Smooth muscle cell (in vitro differentiated cells): ENCODE data around the gene IQSEC1. TPM values are rescaled to one million over a fixed set of nuclear protein-coding genes. Genes with fewer than 3 reads are reported as not detected.
"Not testable (repeated sequence)": the region's sequence is repeated elsewhere in the genome, so short reads cannot be mapped to it uniquely, and the experiment has no call there.

Experiments
- DNase-seq: peaks from one replicate; lab custom pipeline; 2025; ENCODE audit not compliant: unreplicated experiment; lab: John Stamatoyannopoulos, UW
- H2AFZ ChIP-seq: fragments of 200-600 bp; sonication (generic); 2 replicates; pipeline ENCODE4 v1.6.0; 2016; ENCODE audit warnings: antibody characterized with exemption, low read depth, mild to moderate bottlenecking
- H3F3A ChIP-seq: fragments of 200-600 bp; sonication (generic); 2 replicates; pipeline ENCODE4 v1.6.0; 2017; ENCODE audit warnings: antibody characterized with exemption, low read depth
- H3K27ac ChIP-seq: fragments of 200-600 bp; sonication (generic); 2 replicates; pipeline ENCODE4 v1.5.1; 2016; ENCODE audit warnings: low read depth, mild to moderate bottlenecking
- H3K27me3 ChIP-seq: fragments of 200-600 bp; sonication (generic); 2 replicates; pipeline ENCODE4 v1.6.1; 2016; ENCODE audit warnings: low read depth, mild to moderate bottlenecking
- H3K36me3 ChIP-seq: fragments of 200-600 bp; sonication (generic); 2 replicates; pipeline ENCODE4 v1.5.1; 2016; ENCODE audit warnings: low read depth
- H3K4me1 ChIP-seq: fragments of 200-600 bp; sonication (generic); 2 replicates; pipeline ENCODE4 v1.5.1; 2016; ENCODE audit warnings: low read depth
- H3K4me2 ChIP-seq: fragments of 200-600 bp; sonication (generic); 2 replicates; pipeline ENCODE4 v1.6.0; 2016; ENCODE audit warnings: mild to moderate bottlenecking
- H3K4me3 ChIP-seq: fragments of 200-600 bp; sonication (generic); 2 replicates; pipeline ENCODE4 v1.5.1; 2016; ENCODE audit warnings: mild to moderate bottlenecking
- H3K79me2 ChIP-seq: fragments of 200-600 bp; sonication (generic); 2 replicates; pipeline ENCODE4 v1.6.0; 2016; ENCODE audit warnings: low read depth, mild to moderate bottlenecking
- H3K9ac ChIP-seq: fragments of 200-600 bp; sonication (generic); 2 replicates; pipeline ENCODE4 v1.6.0; 2016; ENCODE audit warnings: low read depth
- H3K9me3 ChIP-seq: fragments of 200-600 bp; sonication (generic); replicated peaks from 2 replicates; pipeline ENCODE4 v1.5.1; 2016; ENCODE audit warnings: low read depth
- H4K20me1 ChIP-seq: fragments of 200-600 bp; sonication (generic); 2 replicates; pipeline ENCODE4 v1.6.0; 2016; ENCODE audit warnings: low read depth
- CTCF ChIP-seq: fragments of 200-600 bp; sonication (generic); IDR thresholded peaks from 2 replicates; pipeline ENCODE4 v1.5.1; 2017; ENCODE audit warnings: borderline replicate concordance, mild to moderate bottlenecking, antibody characterized with exemption; ENCODE audit not compliant: insufficient read depth, poor library complexity, severe bottlenecking
- WGBS: methylation state at CpG from one replicate; pipeline ENCODE4 v1.1.7; 2016; ENCODE audit warnings: low lambda C conversion rate; 5-methylcytosine and 5-hydroxymethylcytosine counted together
- polyA plus RNA-seq: library from polyadenylated mRNA; unstranded; fragments of >200 nt; fragmentation: Nextera tagmentation; extraction: Ambion mirVana; gene quantifications from 2 replicates; pipeline ENCODE4 v1.2.1, GENCODE V29; 2016
- total RNA-seq: library from RNA; depleted of rRNA; stranded (reverse); fragments of >200 nt; gene quantifications from 2 replicates; pipeline ENCODE4 v1.2.3, GENCODE V29; 2014

Gene IQSEC1
- total and polyA plus RNA-seq, 2 experiments from 2014 or later = 18.9 to 19.8 TPM

- H2AFZ ChIP-seq = no peak overlapping the region
- no peak overlapping the region for H3K4me2 ChIP-seq
- no peak for DNase-seq
Measured at GRCh38 chr3:12884186-12884680, 189.0 kb downstream of the IQSEC1 start.

GRCh38 chr3:12882336-12883310 lies 190.6 kb downstream of the IQSEC1 start:
- no peak for TF ChIP-seq CTCF
- no peaks in the 10 kb centered on the region for H3K4me1 ChIP-seq
- 97% methylated on average over 48 of the region's 62 CpGs for WGBS

More at GRCh38 chr3:12884186-12884680, 189.0 kb downstream of the IQSEC1 start:
- Histone ChIP-seq H3K79me2 (no peaks in the 10 kb centered on the region), H3K27ac (no peak overlapping the region), H3K9me3 (no peaks in the 10 kb centered on the region), H3K27me3 (peaks cover 30% of the 10 kb centered on the region), H3K4me1 (no peaks in the 10 kb centered on the region), H4K20me1 (no peaks in the 10 kb centered on the region), H3K36me3 (no peaks in the 10 kb centered on the region), H3K9ac (no peak overlapping the region), H3F3A (no peaks in the 10 kb centered on the region), H3K4me3 (no peak overlapping the region)
- TF ChIP-seq CTCF = no peak
- WGBS = 73% methylated on average over 15 of the region's 15 CpGs

GRCh38 chr3:12881858-12882257 lies 191.4 kb downstream of the IQSEC1 start:
- not testable (repeated sequence) for H3K4me1 ChIP-seq, H3K27me3 ChIP-seq, H2AFZ ChIP-seq, H3K9ac ChIP-seq, DNase-seq, H3K79me2 ChIP-seq, H3K4me3 ChIP-seq, H4K20me1 ChIP-seq, H3K27ac ChIP-seq, H3K4me2 ChIP-seq, H3F3A ChIP-seq, H3K36me3 ChIP-seq, H3K9me3 ChIP-seq
- WGBS = 93% methylated on average over 12 of the region's 12 CpGs

More at GRCh38 chr3:12882336-12883310, 190.6 kb downstream of the IQSEC1 start:
- no peak for DNase-seq
- Histone ChIP-seq H3K9me3 (no peaks in the 10 kb centered on the region), H3K9ac (no peak overlapping the region), H3K36me3 (no peaks in the 10 kb centered on the region), H3K27ac (no peak overlapping the region), H3K4me2 (no peak overlapping the region), H3K27me3 (peaks cover 15% of the 10 kb centered on the region), H3F3A (no peaks in the 10 kb centered on the region), H3K4me3 (no peak overlapping the region), H4K20me1 (no peaks in the 10 kb centered on the region), H3K79me2 (no peaks in the 10 kb centered on the region), H2AFZ (no peak overlapping the region)

- Histone ChIP-seq H3K4me2 (no peak overlapping the region), H3K4me3 (no peak overlapping the region), H3K27me3 (no peaks in the 10 kb centered on the region), H2AFZ (no peak overlapping the region), H3K36me3 (no peaks in the 10 kb centered on the region), H3F3A (no peaks in the 10 kb centered on the region), H4K20me1 (no peaks in the 10 kb centered on the region), H3K9ac (no peak overlapping the region), H3K9me3 (no peaks in the 10 kb centered on the region), H3K4me1 (peaks cover 4% of the 10 kb centered on the region), H3K79me2 (no peaks in the 10 kb centered on the region), H3K27ac (no peak overlapping the region)
- DNase-seq = no peak
- 89% methylated on average over 5 of the region's 5 CpGs for WGBS
- TF ChIP-seq CTCF = no peak
Measured at GRCh38 chr3:12879191-12879815, 193.9 kb downstream of the IQSEC1 start.

- not testable (repeated sequence) for H3K36me3 ChIP-seq, H3K9me3 ChIP-seq, H3K27ac ChIP-seq, H3K4me1 ChIP-seq, H3K4me3 ChIP-seq, H3K9ac ChIP-seq, H4K20me1 ChIP-seq, H3K4me2 ChIP-seq, H3K27me3 ChIP-seq, H2AFZ ChIP-seq, H3K79me2 ChIP-seq, DNase-seq, H3F3A ChIP-seq
- WGBS = 49% methylated on average over 2 of the region's 2 CpGs
Measured at GRCh38 chr3:12878758-12879157, 194.5 kb downstream of the IQSEC1 start.
